NCI-H2107 (cell line): ENCODE data around the gene NOTCH1.

Source experiments
- DNase-seq: peaks from one replicate; lab custom pipeline; 2025; lab: John Stamatoyannopoulos, UW

NOTCH1 gene

DNA sequence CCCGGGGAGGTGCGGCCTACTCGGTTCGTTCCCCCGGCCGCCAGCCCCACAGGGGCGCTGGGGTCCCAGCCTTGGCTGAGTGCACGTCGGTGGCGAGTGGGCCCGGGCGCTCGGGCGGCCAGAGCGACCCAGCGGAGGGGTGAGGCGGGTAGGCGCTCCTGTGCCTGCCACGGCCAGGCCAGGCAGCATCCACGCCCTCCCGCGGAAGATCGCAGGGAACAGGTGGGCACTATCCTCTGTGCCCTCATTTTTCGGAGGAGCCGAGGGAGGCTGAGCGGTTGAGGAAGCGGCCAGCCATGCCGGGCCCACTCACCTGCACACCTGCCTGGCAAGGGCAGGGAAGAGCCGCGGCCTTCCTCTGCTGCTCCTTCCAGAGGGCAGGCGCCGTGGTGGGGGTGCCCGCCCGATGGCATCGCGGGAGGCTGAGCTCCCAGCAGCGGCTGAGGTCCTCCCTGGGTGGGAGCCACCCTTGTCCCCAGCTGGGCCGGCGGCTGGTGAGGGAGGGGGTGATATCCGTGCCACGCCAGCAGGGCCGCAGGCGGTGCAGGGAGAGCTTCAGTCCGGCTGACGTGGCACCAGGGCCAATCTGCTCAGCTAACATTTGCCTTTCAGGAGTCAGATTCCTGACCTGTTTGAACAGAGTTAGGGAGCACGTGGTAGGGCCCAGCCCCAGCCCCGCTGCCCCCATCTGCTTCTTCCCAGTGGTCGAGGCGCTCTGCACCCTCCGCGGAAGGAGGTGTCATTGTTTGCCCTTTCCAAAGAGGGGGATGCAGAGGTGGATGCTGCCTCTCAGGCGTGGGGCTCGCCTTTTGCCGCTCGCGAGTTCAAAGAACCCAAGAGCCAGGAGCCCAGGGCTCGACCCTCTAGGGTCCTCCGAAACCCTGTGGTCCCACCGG, 61.4 kb downstream of the NOTCH1 start:
- no peak for DNase-seq

DNA sequence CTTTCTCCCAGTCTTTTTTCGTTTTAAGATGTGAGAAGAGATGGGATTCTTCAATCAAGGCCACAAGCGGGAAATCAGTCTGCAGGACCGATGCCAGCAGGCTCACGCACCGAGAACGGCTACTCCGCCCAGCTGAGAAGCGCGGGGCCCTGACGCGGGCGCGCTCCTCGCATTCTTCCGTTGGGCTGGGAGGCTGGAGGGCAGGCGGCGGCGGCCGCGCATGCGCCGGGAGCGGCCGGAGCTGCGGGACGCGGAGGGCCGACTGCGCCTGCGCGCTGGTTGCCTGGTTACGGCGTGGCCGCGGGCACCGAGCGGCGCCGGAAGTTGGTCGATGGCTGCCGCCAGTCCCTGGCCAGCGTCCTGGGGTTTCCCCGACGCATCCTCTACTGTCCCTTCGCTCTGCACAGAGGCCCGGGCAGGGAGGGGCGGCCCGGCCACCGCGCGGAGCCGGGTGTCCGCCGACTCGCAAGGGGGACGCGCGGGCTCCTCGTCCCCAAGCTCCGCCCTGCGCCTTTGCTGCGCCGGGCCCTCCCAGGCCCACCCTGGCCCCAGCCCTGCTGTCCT, 62.2 kb downstream of the NOTCH1 start:
- DNase-seq = peak; percentile 91

DNA sequence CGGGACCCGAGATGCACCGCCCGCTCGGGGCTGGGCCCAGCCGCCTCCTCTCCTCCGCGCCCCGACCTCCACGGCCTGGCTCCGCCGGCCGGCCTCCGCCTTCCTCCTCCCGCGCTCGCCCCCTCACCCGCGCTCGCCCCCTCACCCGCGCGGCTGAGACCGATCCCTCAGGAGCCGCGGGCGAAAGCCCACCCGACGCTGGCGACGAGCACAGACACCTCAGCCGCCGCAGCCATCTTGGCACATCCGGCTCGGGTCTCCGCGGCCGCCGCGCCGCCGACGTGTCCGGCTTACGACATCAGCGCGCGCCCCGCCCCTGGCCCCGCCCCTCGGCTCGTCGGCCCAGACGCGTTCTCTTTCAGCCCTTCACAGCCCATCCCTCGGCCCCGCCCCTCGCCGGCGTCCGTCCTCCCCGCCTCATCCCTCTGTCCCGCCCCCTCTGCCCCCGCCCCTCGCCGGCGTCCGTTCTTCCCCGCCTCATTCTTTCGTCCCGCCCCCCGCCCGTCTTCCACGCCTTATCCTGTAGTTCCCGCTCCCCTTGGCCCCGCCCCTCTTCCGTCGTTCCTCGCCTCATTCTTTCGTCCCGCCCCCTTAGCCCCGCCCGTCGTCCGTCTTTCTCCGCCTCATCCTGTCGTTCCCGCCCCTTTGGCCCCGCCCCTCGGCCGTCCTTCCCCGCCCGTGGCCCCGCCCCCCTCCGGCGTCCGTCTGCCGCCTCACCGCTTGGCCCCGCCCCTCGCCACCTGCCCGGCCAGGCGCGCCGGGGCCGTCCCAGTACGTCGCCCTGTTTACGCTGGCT, 62.9 kb downstream of the NOTCH1 start, which contains the start of gene SEC16A:
SEC16A (minus strand) TSS at position 248 of the 796 bp plus-strand sequence. CDS start 5,425 bp downstream, outside the sequence.
- DNase-seq = peak; percentile 100

DNA sequence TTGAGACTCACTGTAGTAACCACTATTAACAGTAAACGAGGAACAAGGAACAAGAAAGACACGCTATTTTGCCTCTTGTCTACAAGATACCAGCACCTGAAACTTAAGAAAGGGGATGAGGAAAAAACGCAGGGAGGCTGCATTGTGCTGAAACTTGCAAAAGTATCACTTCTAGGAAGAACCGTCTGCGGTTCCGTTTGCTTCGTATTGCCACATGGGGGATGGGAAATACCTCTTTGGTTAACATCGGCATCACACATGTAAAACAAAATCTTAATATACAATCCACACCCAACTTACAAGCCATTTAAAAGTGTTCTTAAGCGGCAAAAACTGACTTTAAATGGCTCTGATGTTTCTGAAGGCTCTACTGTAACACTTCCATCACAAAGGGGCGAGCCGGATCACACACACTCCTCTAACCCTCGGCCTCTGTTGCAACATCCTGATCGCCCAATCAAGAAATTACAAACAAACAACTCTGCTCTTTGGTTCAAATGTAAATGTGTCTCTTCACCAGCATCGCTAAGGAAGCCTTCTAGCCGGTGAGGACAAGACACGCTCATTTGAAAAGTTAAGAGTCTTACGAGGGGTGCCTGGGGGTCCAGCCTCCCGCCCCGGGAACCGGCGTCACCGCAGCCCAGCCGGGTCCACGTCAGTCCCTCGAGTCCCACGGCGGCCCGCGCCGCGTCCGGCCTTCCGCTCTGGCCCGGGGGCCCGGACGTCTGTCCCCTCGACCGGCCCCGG, 63.6 kb downstream of the NOTCH1 start:
- DNase-seq = no peak

DNA sequence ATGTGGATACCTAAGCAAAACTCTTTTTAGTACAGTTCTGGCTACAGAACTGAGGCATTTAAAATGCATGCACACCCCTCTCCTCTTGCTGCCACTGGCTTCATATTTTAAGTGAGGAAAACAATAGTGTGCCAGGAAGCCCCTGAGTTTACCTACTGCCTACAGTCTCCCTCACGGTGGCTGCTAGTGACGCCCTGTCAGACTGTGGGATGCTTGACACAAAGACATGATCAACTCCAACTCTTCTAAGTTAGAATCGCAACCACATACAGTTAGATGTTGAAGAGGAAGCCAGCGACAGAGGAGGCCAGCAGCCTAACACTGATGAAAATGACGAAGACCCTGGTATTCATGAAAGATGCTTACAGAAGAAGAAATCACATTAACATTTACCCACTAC, 64.3 kb downstream of the NOTCH1 start:
- DNase-seq = no peak

DNA sequence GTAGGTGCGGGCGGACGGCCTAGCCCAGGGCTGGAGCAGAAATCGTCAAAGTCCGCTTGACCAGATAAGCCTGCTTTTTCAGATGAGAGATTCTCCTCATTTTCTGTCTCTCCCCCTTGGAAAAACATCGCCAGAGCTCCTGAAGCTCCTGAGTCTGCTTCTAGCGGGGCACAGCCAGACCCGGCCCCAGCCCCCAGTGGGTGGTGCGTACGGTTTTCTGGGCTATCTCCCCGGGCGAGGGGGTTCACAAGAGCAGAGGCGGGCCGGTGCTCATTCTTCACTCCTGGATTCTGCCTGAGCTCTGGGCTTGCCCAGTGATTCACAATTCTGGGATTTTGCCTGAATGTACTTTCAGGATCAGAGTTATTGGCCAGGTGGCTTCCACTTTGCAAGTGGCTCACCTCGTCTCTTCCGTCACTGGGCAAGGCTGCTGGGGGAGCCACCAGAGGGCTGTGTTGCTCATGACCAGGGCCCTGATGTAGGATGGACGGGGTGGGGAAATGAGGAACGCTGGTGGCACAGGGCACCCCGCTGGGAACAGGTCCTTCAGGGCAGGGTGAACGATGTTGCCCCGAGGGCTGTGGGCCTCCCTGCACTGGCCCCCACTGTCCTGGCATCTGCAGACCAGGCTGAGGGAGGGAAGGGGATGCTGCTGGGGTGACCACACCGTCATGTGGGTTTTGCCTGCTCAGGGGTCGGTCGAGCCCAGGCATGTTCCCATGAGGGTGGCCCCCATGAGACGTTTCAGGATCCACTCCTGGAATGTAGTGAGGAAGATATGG, 69.3 kb downstream of the NOTCH1 start:
- DNase-seq = no peak

DNA sequence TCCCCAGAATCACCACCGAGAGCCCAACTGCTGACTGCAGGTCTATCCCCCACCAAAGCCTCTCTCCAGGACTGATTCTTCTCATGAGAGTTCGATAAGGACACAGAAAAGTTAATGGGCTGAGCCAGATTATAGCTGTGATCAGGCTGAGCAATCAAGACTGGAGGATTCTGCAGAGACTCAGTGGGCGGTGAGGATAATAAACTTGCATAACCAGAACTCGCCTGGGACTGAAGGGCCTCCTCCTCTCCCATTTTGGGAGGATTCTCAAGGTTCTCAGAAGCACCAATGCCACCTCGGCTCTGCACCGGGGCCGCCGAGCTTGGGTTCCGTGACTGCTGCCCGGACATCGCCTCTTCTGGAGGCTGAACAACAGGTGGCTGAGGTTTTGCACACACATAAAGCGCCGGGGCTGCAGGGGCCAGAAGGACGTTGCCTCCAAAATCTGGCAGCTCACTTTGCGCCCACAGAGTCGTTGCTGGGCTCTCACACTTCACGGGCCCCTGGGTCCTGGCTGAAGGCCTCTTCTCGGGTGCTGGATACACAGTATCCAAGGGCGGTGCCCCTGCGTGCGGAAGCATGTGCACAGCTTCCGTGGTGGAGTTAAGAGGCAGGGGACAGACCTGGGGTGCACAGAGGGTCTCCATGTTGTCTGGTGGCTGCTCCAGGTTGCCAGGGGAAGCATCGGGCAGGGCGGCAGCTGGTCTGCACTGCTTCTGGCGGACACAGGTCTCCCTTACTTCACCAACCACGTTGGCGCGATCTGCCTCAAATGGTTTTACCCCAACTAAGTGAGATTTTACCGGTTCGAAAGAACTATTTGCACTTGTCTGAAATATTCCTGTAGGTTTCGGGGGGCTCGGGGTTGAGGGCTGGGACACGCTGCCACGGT, 70.6 kb downstream of the NOTCH1 start:
- no peak for DNase-seq

DNA sequence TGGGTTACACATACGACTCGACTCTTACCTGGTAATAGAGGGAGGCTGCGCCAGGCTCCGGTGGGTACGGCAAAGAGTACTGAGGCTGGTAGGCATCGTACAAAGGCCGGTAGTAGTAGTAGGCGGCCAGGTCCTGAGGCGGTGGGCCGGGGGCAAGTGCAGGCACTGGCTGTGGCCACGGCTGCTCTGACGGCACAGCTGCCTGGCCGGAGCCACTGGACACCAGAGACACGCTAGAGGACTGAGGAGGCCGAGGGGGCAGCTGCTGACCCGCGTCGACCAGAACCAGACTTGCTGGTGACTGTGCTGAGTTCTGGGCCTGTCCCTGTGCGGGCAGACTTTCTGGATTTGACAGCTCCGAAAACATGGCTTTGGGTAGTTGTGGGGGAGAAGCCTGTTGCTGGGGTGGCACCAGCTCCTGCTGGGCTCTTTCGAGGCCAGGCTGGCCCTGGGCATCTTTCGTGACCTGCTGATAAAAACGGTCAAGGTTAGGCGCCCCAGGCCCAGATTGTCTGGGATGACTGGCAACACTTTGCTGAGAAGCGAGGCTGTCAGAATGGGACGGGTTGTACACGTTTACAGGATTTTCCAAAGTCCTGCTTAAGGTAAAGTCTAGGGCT, 71.7 kb downstream of the NOTCH1 start:
- no peak for DNase-seq

DNA sequence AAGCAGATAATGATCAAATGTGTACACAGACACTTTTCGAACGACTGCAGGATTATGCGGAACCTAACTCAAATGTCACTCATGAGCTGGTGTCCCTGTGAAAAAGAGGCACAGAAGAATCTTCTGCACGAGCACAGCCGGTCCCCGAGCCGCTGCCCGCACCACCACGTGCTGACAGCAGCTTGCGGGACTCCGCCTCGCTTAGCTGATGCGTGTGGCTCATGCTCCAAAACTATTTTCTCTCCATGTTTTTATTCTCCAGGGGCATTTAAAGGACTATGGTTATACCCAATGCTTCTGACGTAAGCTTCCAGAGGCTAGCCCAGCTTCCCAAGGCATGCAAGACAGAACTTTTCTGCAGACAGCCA, 72.5 kb downstream of the NOTCH1 start:
- no peak for DNase-seq

DNA sequence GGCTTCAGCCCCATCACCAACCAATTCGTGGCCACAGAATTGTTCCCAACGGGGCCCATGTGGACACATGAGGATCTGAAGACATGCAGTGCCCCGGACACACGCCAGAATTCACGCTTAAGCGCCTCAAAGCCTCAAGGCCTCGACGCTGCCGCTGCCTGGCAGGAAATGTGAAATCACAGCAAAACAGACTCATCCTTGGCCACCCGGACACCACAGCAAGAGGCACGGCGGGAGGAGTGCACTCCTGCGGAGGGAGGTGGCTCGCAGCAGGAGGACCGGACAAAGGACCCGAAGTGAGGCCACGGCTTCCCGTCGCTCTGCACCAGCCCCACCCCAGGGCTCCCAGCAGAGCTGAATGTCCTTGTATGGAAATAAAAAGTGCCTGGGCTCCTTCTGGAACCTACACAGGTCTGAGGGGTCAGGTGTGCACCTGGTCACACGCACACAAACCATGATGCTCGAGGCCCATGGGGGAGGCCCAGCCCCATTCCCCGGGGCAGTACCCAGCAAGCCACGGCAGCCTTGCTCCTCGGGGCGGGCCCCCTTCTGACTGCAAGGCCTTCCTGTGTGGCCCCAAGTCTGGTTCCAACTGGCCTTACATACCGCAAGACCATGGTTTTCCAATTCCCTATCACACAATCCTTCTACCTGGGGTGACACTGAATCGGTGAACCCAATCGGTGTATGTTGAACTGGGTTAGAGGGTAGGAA, 73.1 kb downstream of the NOTCH1 start:
- DNase-seq = no peak

DNA sequence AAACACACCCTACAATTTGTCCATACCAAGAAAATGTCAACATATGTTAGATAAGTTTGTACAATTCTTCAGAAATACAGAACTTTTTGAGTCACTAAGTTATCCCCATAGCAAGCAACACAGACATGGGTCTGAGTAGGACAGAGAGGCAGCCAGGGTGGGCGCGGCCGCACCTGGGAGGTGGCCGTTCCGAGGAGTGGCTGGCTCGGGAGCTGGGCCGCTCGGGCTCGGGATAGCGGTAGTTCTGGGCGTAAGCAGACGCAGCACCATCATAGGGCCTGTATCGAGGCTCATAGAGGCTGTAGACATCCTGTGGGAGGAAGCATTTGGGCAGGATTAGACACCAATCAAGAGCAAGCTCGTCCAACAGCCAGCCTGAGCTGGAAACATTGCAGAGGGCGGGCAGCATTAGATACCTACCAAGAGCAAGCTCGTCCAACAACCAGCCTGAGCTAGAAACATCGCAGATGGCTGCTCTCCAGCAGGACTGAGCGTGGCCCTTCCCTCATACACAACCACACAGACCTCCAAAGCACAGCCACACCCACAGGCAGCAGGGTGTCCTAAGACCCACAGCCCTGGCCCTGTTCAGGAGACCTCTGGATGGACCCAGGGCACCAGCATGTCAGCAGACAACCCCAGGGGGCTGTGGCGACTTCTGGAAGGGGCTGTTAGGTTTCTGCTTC, 73.9 kb downstream of the NOTCH1 start:
- DNase-seq = no peak

DNA sequence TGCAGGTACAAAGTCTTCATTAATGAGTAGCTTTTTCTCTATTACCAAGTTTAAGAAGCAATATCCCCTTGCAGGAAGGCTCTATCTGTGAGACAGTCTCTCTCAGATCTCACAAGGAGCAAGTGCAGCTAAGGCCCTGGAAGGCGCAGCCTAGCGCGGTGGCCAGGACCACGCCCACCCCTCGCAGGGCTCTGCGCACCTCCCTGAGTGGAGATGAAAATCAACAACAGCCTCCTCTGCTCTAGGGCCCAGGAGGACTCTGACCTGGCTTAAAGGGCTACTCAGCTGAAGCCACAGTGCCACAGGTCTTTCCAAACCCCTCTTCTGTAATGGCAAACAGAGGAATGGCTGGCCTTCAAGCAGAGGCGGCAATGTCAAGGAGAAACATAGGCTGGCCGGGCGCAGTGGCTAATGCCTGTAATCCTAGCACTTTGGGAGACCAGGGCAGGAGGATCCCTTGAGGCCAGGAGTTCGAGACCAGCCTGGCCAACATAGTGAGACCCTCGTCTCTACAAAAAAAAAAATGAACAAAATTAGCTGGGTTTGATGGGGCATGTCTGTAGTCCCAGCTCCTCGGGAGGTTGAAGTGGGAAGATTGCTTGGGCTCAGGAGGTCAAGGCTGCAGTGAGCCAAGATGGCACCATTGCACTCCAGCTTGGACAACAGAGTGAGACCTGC, 74.9 kb downstream of the NOTCH1 start:
- no peak for DNase-seq

DNA sequence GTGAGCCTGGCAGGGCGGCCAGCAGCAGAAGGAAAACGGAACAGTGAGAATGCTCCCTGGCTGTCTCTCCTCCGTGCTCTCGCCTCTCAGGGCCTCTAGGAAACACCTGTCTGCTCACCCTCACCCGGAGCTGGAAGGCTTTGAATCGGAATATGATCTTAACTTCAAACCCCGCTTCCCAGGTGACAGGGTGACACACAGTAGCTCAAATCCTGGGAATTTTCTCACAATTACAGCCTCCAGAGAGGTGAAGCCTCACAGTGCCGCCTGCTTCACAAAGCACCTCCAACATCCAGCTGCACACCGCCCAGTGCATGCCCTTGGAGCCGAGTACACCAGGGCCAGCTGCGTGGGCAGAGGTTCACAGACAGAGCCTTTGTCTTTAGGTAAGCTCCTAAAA, 75.5 kb downstream of the NOTCH1 start:
- no peak for DNase-seq

DNA sequence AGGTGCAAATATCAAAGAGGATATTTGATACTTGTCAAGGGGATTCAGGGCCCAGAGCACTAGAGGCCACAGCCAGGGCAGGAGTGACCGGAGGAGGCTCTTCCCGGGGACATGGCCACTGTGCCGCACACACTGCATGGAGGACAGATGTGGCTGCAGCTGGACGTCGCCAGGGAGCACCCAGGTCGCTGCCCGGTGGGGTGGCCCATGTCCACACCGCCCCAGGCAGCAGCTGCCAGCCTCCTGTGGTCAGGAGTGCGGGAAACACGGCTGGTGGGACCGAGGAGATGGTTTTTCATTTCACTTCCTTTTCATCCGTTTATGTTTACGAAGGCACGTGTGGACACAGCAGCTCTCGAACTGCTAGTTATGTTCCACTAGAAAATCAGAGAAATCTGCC, 78.1 kb downstream of the NOTCH1 start:
- no peak for DNase-seq

DNA sequence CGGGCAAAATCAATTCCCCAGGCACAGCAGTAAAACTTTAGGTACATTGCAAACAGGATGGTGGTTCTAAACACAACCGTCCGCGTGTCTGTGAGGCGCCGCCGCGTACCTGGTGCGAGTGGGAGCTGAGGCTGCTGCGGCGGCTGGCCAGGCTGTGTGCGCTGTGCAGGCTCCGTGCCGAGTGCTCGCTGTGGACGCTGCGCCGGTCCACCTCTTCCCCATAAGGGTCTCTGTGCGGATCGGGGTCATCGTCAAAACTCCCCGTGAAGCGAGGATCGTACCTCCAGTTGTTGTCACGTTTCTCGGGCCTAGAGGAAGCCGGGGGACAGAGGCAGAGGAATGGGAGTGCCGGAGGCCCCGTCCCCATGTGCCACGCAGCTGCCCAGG, 79.7 kb downstream of the NOTCH1 start:
- DNase-seq = no peak

DNA sequence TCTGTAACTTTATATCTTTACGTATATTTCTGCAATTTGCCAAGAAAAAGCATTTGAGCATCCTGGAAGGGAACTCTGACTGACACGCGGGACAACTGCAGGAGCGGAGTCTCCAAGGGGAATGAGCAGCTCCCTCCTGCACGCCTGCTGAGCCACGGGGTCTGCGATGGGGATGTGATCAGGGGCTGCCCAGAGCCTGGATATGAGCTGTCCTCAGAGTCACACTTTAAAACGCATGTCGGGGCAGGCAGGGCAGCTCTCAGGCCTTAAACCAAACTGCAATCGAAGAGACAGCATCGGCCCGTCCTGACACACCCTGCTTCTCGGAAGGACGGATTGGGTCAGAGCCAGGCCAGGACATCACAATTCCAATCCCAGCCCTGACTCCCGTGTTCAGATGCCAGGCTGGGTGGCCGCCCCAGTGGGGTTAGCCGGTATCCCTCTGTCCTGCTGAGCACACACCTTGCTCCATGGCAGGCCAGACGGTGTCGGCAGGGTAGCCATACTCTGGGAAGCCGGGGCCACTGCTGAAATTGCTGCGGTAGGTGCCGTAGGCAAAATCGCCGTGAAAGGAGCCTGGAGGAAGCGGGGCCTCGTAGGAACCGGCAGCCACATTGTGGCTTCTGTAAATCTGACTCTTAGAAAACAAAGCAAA, 80.2 kb downstream of the NOTCH1 start:
- DNase-seq = no peak

DNA sequence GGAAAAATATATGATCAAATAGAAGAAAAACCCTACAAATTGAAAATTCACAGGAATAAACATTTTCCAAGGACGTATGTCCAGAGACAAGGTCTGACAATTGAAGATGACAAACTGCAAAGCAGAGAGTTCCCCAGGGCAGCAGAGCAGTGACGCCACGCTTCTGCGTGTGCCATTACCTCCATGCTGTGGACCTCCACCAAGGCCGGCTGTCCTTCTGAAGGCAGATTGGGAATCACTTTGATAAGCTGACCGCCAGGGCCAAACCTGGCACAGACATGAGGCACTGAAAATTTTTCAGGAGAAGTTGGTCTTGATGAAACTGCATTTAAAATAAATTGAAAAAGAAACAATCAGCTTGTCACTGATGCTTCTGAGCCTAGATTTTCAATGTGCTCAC, 81.6 kb downstream of the NOTCH1 start:
- no peak for DNase-seq
